Activated effector memory CD4-positive, alpha-beta T cell treated with Interleukin-2 at 50 U/mL for 16 hours (primary cell): ENCODE data around the gene KTI12.
A peak's percentile ranks its signal among the peaks of the same experiment; 100 is the strongest.
"Not testable (repeated sequence)": the region's sequence is repeated elsewhere in the genome, so short reads cannot be mapped to it uniquely, and the experiment has no call there.

Source experiments
- DNase-seq: peaks from one replicate; pipeline ENCODE4 v3.0.0-alpha.2; 2020

Gene KTI12, protein sequence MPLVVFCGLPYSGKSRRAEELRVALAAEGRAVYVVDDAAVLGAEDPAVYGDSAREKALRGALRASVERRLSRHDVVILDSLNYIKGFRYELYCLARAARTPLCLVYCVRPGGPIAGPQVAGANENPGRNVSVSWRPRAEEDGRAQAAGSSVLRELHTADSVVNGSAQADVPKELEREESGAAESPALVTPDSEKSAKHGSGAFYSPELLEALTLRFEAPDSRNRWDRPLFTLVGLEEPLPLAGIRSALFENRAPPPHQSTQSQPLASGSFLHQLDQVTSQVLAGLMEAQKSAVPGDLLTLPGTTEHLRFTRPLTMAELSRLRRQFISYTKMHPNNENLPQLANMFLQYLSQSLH

GRCh38 chr1:52033190-52034049 lies at the start of gene KTI12:
KTI12 (minus strand) TSS chr1:52033810; CDS start chr1:52033761, 49 bp downstream.
- peak; percentile 81 for DNase-seq

DNA sequence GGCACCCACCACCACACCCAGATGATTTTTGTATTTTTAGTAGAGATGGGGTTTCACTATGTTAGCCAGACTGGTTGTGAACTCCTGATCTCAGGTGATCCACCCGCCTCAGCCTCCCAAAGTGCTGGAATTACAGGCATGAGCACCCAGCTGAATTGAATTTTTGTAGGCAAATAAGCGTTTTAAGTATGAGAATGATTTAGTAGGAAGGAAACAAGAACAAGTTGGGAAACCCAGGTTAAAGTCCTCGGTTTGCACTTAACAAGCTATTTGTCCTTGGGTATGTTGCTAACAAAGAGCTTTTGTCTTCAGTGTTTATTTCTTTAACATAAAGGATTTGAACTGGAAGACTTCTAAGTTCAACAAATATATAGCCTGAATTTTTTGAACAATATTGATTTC lies 46.4 kb upstream of the KTI12 start:
- DNase-seq = no peak

DNA sequence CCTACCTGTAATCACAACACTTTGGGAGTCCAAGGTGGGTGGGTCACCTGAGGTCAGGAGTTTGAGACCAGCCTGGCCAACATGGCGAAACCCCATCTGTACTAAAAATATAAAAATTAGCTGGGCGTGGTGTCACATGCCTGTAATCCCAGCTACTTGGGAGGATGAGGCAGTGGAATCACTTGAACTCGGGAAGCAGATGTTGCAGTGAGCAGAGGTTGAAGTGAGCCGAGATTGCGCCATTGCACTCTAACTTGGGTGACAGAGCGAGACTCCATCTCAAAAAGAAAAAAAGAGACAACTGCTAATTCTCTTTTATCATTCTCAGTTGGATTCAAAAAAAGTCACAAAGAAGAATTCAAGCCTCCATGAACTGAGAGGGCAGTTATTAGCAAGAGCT lies 43.7 kb upstream of the KTI12 start:
- not testable (repeated sequence) for DNase-seq

- no peak for DNase-seq
Observed at GRCh38 chr1:52072291-52072690, 38.7 kb upstream of the KTI12 start.

DNA sequence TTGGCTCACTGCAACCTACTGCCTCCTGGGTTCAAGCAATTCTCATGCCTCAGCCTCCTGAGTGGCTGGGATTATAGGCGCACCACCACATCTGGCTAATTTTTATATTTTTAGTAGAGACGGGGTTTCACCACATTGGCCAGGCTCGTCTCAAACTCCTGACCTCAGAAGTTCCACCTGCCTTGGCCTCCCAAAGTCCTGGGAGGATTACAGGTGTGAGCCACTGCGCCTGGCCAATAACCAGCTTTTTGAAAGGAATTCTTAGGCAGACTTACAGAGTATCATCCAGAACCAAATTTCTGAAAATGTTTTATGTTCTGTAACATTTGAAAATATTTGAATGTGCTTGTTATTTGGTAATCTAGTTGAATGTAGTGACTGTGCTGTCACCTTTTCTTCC lies 37.1 kb upstream of the KTI12 start:
- no peak for DNase-seq

GRCh38 chr1:52063192-52063591 lies 29.6 kb upstream of the KTI12 start:
- no peak for DNase-seq

DNA sequence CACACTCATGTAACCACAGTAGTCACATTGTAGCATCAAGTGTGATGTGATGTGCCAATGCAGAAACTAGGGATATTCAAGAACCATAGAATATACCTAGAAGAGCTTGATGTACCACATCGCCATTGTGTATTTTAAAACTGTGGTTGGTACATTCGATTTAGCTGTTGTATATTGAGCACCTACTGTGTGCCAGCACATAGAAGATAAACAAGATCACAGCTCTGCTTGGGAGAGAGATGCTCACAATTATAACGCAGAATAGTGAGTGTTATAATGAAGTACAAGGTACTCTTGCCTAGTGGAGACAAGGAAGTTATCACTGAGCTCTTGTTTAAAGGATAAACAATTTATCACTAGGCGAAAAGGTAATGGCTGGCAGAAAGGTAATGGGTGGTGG lies 27.2 kb upstream of the KTI12 start:
- no peak for DNase-seq

DNA sequence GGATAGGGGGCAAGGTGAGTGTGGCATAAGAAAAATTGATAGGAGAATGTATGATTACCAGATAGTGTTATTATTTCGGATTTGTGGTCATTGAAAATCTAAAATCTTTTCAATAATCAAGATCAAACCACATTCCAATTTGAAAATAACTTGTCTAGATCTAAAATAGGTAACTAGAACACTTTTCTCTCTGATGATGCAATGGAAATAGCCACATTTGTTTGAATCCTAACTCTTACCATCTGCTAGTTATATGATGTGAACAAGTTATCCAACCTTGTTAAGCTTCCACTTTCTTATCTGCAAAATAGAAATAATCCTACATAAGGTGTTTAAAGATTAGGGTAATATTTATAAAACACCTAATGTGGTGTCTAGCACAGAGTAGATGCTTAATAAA lies 26.3 kb upstream of the KTI12 start:
- no peak for DNase-seq

DNA sequence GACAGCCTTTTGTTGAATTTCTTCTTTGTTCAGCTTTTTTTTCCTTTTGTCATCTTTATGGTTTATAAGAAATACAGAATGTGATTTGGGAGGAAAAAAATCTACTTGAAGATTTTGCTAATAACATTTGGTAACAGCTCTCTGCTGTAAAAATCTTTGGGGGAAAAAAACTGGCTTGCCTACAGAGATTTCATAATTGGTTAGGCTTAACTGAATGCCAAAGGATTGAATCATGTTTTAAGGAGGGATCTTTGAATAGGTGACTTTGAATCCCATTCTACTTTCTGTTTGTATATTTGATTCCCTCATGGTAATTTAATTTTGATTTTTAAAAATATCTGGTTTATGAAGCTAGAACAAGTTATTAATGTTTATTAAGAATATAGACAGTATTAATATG lies 25.7 kb upstream of the KTI12 start:
- no peak for DNase-seq

DNA sequence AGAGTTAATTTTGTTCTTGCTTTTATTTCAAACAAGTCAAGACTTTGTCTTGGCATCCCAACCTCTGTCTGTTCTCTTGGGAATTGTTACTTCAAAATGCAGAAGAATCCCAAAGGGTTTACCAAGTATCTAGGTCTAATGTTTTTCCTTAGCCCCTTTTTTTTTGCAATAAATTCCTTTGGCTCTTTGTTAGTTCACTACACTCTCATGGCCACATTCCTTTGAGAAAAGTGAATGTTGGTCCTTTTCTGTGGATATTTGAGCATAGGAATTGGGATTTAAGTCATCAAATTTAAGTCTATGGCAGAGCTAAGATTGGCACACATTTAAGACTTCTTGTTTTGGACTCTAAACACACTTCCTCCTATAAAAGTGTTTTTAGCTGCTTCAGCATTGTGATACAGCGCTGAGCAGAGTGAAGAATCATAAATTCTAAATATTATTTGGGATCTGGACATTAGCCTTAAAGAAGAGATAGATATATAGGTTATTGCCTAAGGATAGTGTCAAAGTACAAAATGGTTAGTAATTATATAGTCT lies 24.3 kb upstream of the KTI12 start:
- DNase-seq = no peak

GRCh38 chr1:52057255-52057654 lies 23.6 kb upstream of the KTI12 start:
- DNase-seq = no peak

GRCh38 chr1:52056937-52057231 lies 23.3 kb upstream of the KTI12 start:
- DNase-seq = no peak

- peak; percentile 90 for DNase-seq
Observed at GRCh38 chr1:52056163-52056936, 22.7 kb upstream of the KTI12 start, which contains the start of gene BTF3L4. BTF3L4 (plus strand) TSS chr1:52056295; CDS start chr1:52059848, 3,553 bp downstream.

DNA sequence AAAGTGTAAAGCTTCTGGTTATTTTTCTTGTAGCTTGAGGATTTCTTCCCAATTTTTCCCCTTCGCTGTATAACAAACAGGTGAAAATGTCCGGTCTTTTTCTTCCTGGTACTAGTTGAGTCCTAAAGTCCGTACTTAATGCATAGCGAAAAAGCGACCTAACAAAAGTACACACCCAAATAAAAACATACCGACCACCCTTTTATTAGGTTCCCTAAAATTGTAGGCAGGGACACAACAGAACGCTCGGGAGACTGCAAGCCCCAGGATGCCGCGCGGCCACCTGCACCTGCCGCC lies 22.2 kb upstream of the KTI12 start:
- DNase-seq = no peak

DNA sequence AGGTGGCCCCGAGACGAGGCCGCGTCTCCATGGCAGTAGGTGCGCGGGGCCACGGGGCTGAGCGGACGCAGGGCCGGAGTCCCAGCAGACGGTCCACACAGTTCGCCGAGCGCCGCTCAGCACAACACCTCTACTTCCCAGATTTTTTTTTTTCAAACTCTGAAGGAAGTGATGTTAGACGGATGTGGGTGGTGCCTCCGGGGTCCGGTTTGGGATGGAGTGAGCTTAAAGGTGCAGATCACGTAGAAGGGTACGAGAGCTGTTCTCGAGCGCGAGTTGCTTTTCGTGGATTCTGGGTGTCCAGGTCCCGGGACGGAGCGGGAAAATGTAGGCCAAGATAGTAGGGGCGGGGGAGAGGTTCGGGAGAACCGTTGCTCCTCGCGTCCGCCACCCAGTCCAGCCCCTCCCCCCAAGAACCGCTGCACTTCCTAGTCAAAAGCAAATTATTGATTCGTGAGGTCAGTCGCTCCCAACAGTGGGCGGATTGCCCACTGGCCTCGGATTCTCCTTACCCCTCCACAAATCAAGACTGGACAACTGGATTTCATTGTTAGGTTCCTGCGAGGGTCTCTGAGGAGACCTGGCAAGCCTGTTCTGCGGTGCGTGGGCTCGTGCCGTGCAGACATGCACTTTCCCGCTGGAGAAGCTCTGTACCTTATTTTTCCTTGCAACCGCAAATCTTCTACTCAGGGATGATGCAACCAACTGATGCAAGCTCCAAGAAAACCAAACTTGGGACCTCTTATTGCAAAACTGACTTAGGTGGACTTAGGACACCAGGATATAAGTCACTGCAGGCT lies 21.7 kb upstream of the KTI12 start, which contains the start of gene TXNDC12:
Gene TXNDC12, minus strand, starts transcription at position 126 of the 800 bp plus-strand sequence. Its CDS starts 95 bp downstream, at position 31.
- peak; percentile 49 for DNase-seq

GRCh38 chr1:52054496-52055065 lies 21.0 kb upstream of the KTI12 start:
- DNase-seq = no peak

- no peak for DNase-seq
Observed at GRCh38 chr1:52053862-52054261, 20.3 kb upstream of the KTI12 start.

DNA sequence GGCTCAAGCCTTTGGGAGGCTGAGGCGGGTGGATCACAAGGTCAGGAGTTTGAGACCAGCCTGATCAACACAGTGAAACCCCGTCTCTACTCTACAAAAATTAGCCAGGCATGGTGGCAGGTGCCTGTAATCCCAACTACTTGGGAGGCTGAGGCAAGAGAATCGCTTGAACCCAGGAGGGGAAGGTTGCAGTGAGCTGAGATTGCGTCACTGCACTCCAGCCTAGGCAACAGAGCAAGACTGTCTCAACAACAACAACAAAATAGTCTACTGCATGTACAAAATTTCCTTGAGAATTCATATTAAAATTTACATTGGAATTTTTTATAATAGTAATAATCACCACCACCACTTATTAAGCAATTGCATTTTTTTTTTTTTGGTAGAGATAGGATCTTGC lies 15.7 kb upstream of the KTI12 start:
- not testable (repeated sequence) for DNase-seq

DNA sequence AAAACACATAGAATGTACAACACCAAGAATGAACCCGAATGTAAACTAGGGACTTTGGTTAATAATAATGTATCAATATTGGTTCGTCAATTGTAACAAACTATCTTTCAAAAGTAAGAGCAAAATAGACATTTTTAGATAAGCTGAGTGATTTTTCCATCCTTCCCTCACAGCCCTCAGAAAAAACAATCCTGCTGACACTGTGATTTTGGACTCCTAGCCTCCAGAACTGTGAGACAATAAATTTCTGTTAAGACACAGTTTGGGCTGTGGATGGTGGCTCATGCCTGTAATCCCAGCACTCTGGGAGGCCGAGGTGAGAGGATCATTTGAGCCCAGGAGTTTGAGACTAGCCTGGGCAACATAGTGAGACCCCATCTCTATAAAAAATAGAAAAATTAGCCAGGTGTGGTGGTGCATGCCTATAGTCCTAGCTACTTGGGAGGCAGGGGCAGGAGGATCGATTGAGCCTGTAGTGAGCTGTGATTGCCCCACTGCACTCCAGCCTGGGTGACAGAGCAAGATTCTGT lies 12.1 kb upstream of the KTI12 start:
- DNase-seq = not testable (repeated sequence)

GRCh38 chr1:52045236-52045635 lies 11.6 kb upstream of the KTI12 start:
- no peak for DNase-seq

DNA sequence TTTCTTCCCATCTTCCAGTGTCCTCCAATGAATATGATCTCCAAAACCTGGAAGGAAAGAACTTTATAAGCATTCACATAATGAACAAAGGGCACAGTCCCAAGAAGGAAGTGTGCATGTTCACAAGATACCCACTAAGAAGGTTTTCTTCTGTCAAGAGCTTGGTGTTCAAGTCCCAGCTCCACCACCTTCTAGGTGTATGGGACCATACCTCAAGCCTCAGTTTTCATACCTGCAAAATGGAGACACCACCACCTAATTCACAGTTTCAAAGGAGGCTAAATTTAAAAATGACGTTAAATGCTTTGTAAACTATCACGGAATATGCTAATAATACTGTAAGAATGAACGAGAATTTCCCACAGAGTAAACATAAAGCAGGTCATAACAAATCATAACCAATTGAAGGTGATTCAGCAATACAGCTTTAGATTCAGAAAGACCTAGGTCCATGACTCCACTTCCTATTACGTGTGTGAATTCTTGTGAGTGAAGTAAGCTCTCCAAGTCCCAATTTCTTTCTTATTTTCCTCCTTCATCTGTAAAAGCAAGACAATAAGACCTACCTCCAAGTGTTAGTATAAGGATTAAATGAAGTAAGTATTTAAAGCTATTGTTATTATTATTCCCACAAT lies 8.1 kb upstream of the KTI12 start:
- no peak for DNase-seq
